Stimulated activated effector memory CD8-positive, alpha-beta T cell treated with anti-CD3 and anti-CD28 coated beads, Interleukin-12 subunit alpha, Interleukin-12 subunit beta, amount 100 ng/mL, for 72 hours (primary cell): ENCODE measurements around the gene ZNF530.

Experiments
- ATAC-seq: fragments of 150-1000 bp; cut with Tn5 transposase; 2 replicates; pipeline ENCODE4 v1.10.0; 2021
- DNase-seq, 2 donors: peaks; one replicate each; pipeline ENCODE4 v3.0.0; 2021 to 2022; ENCODE audit warnings: low spot score in 2 of 2
- H3K27ac Mint-ChIP-seq: one replicate; pipeline ENCODE4 v1.8.0; 2022; ENCODE audit warnings: mild to moderate bottlenecking, mixed read lengths
- H3K36me3 Mint-ChIP-seq: one replicate; pipeline ENCODE4 v1.8.0; 2022; ENCODE audit warnings: mild to moderate bottlenecking, mixed read lengths
- H3K4me1 Mint-ChIP-seq: one replicate; pipeline ENCODE4 v1.8.0; 2022; ENCODE audit warnings: mixed read lengths
- H3K4me3 Mint-ChIP-seq: one replicate; pipeline ENCODE4 v1.8.0; 2022; ENCODE audit warnings: mild to moderate bottlenecking, mixed read lengths
- H3K9me3 Mint-ChIP-seq: one replicate; pipeline ENCODE4 v1.8.0; 2022; ENCODE audit warnings: mixed read lengths

The ZNF530 gene

DNA sequence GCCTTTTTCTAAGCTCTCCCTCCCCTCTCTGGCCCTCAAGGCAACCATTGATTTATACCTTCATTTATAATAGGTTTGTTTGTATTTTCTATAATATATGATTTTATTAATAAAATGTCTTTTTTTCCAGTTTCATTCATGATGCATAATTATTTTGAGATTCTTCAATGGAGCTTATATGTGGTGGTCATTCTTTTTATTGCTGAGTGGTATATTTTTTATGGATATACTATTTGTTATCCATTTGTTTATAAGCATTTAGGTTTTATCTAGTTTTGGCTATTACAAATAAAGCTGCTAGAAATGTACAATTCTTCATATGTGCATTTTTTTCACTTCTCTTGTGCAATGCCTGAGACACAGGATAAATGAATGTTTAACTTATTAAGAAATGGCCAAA, 44.0 kb downstream of the ZNF530 start:
- Mint-ChIP-seq H3K27ac (no peak overlapping the region), H3K9me3 (peaks cover 33% of the 10 kb centered on the region), H3K4me3 (no peak overlapping the region), H3K4me1 (no peaks in the 10 kb centered on the region), H3K36me3 (peaks cover 37% of the 10 kb centered on the region)
- DNase-seq (no peak), ATAC-seq (no peak)

DNA sequence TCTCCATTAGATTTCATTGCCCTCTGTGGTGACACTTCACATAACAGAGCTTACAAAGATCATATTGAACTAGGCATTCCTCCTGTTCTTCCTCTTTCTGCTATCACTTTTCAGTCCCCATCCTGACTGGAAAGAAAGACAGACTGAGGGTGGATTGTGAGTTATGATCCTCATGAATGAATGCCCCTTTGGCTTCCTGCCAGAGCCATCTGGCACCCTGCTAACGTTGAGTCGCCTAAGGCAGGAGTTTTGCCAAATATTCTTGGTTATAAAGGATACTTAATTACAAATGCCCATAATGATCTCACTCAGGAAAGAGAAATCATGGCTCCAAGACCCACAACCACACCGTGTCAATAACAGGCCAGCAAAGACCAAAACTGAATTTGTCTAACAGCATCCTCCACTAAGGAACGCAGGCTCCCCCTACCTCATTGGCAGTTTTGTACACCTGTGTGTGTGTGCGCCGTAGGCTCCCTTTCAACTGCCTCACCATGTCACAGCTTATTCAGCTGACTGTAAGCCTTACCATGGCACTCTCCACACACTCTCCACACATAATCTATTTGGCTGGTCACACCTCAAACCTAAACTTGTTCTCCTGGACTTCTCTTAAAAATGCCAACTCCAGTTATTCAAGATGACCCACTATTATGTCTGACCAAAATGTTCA, 48.8 kb downstream of the ZNF530 start:
- DNase-seq = no peak
- no peak for ATAC-seq
- H3K9me3 Mint-ChIP-seq = peaks cover 35% of the 10 kb centered on the region
- no peak overlapping the region for H3K4me3 Mint-ChIP-seq
- H3K27ac Mint-ChIP-seq = no peak overlapping the region
- peaks cover 7% of the 10 kb centered on the region for H3K4me1 Mint-ChIP-seq
- no peaks in the 10 kb centered on the region for H3K36me3 Mint-ChIP-seq

GRCh38 chr19:57651654-57651996, 51.9 kb downstream of the ZNF530 start:
- Mint-ChIP-seq H3K9me3 (peaks cover 51% of the 10 kb centered on the region), H3K4me3 (no peak overlapping the region), H3K27ac (no peak overlapping the region), H3K4me1 (peaks cover 7% of the 10 kb centered on the region), H3K36me3 (no peaks in the 10 kb centered on the region)
- DNase-seq = no peak
- ATAC-seq = no peak

DNA sequence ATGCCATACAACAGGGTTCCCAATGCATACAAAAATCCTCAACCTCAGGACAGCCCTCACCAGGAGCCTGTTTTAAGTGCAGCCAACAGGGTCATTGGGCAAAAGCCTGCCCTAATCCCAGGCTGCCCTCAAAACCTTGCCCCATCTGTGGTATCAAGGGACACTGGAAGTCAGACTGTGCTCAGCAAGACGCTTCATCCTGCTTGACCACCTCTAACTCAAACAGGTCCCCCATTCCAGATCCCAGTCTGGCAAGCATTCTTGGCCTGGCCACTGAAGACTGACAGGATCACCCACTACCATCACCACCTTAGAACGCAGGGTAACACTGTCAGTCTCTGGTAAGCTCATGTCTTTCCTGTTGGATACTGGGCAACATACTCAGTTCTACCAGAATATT, 54.0 kb downstream of the ZNF530 start:
- Mint-ChIP-seq H3K4me1 (peaks cover 7% of the 10 kb centered on the region), H3K36me3 (no peaks in the 10 kb centered on the region), H3K27ac (no peak overlapping the region), H3K9me3 (peaks cover 42% of the 10 kb centered on the region), H3K4me3 (no peak overlapping the region)
- no peak for DNase-seq
- no peak for ATAC-seq

DNA sequence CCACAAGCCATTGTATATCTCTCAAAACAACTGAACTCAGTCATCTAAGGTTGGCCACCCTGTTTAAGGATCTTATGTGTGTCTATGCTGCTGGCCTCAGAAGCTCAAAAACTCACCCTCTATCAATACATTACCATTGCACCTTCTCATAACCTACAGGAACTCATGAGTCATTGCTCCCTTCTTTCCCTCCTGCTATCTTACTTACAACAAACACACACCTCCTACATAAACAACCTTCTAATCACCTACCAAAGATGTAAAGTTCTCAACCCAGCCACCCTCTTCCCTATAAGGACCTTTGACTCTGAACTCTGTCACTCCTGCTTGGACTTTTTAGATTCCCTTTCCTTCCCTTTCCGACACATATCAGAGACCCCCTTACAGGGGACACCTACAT, 55.8 kb downstream of the ZNF530 start:
- peaks cover 7% of the 10 kb centered on the region for H3K4me1 Mint-ChIP-seq
- ATAC-seq (no peak), DNase-seq (no peak)
- peaks cover 39% of the 10 kb centered on the region for H3K9me3 Mint-ChIP-seq
- no peak overlapping the region for H3K27ac Mint-ChIP-seq
- no peak overlapping the region for H3K4me3 Mint-ChIP-seq
- H3K36me3 Mint-ChIP-seq = no peaks in the 10 kb centered on the region

- Mint-ChIP-seq H3K36me3 (no peaks in the 10 kb centered on the region), H3K27ac (no peak overlapping the region), H3K4me3 (no peak overlapping the region), H3K9me3 (peaks cover 42% of the 10 kb centered on the region), H3K4me1 (peaks cover 6% of the 10 kb centered on the region)
- DNase-seq (no peak), ATAC-seq (no peak)
Observed at GRCh38 chr19:57656346-57656745, 56.7 kb downstream of the ZNF530 start.
